GM12874 (cell line): ENCODE measurements around the gene TIA1.

ENCODE experiments used
- CTCF ChIP-seq: IDR thresholded peaks from 2 replicates; pipeline ENCODE4 v1.5.1; 2011; ENCODE audit warnings: low read depth, mild to moderate bottlenecking, control low read depth, low read length, moderate library complexity; ENCODE audit not compliant: insufficient read depth

The TIA1 gene

DNA sequence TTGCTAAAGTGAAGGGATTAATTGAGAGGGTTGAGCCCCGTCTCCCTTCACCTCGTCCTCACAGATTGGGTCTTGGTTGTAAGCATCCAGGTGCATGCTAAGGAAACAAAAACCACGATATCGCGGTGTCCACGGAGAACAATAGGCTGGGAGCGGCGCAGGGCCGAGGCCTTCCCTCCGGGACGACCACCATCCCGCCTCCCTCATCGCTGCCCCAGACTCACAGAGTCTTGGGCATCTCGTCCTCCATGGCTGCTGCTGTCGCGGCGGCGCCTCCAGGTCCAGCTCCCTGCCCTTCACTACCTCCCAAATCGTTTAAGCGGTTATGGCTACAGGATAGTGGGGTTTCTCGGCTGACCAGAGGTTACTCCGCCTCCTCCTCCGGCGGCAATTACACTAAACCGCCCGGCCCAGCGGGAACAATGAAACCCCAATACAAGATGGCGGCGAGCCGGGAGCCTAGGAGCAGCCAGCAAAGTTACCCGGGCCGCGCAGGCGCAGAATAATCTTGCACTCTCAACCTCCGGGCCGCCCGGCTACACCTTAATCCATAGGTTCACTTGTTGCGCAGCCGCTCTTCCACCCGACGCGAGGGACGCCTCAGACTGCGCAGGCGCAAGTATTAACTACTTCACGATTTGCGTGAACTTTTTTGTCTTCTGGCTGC, at the start of gene TIA1:
TIA1 (minus strand) TSS at position 448 of the 667 bp plus-strand sequence; CDS start at position 250, 198 bp downstream.
- no peak for TF ChIP-seq CTCF

GRCh38 chr2:70283500-70284191, 35.2 kb upstream of the TIA1 start:
- no peak for TF ChIP-seq CTCF

DNA sequence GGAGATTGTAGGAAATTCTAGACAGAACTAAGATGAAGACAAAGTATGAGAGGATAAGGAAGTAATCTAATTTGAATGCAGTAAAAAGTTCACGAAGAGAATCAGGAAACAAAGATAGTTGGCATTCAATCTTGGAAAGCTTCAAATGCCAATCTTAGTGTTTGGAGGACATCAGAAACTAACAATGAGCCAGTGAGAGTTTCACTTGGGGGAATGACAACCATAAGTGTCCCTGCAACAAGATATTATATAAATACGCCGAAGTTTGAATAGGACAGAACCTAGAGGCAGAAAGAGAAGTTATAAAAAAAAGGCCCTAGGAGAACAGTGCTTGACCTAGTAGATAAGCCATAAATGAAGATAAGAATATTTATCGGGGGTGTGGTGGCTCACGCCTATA, 34.0 kb upstream of the TIA1 start:
- no peak for TF ChIP-seq CTCF

GRCh38 chr2:70280242-70280798, 31.9 kb upstream of the TIA1 start:
- TF ChIP-seq CTCF: no peak

DNA sequence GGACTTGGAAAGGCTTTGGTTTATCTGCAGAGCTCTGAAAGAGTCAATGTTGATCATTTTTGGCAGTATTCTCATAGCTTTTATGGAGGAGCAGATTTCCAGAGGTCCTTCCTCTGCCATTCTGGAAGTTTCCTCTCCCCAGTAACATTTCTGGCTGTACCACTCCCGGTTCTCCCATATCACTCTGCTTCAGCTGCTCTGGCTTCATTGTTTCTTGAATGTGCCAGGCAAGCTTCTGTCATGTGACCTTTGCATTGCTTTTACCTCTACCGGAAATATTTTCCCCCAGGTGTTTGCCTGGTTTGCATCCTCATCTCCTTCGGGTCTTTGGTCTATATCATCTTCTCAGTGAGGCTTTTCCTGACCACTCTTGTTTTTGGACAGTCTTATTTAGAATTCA, 21.9 kb upstream of the TIA1 start:
- TF ChIP-seq CTCF: no peak

DNA sequence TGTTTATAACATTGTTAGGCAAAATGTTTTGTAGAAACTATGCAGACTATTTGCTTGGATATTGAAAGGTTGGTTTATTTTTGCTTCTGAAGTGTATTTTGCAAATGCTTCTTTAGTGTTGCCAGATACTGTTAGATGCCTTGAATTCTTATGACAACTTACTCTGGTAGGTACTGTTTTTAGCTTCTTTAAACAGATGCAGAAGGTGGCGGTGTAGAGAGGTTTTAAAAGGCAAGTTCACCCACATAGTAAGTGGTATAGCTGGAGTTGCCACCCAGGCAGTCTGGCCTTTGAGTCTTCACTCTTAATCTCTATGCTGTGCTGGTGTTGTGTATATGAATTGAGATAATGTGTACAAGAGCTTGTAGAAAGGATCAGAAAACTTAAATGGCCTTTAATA, 13.1 kb upstream of the TIA1 start:
- no peak for TF ChIP-seq CTCF

GRCh38 chr2:70258532-70258875, 10.1 kb upstream of the TIA1 start:
- no peak for TF ChIP-seq CTCF
